IMR-90 (cell line): Measurements from ENCODE around the gene GINS1. TPM values are rescaled to one million over a fixed set of nuclear protein-coding genes. Genes with fewer than 3 reads are reported as not detected.

Source experiments
- ATAC-seq: fragments of 200-7000 bp; cut with Tn5 transposase; 2 replicates; pipeline ENCODE4 v1.9.1; 2020; ENCODE audit warnings: low read depth, mild to moderate bottlenecking, moderate library complexity
- BruUV-seq: library from RNA; stranded (reverse); fragments of 400-500 nt; replicated peaks from 2 replicates; lab custom pipeline; 2021; lab: Mats Ljungman, UMichigan
- CTCF ChIA-PET: fragments of 300-600 bp; formaldehyde crosslinking; extraction: SDS; loops from one replicate; lab custom pipeline; 2021; ENCODE audit warnings: antibody characterized with exemption; lab: Yijun Ruan, JAX
- POLR2A ChIA-PET: fragments of 300-600 bp; sonication (Branson Sonifier 250); formaldehyde crosslinking; loops from one replicate; lab custom pipeline; 2022; ENCODE audit warnings: antibody characterized with exemption; ENCODE audit not compliant: unreplicated experiment; lab: Charles Lee
- DNase-seq: peaks from one replicate; pipeline ENCODE4 v3.0.0; 2013
- H2AFZ ChIP-seq: replicated peaks from 2 replicates; pipeline ENCODE3; 2013; ENCODE audit warnings: low read length, mild to moderate bottlenecking; ENCODE audit not compliant: poor library complexity
- H2AK5ac ChIP-seq: 2 replicates; pipeline ENCODE4 v1.6.1; 2013; ENCODE audit warnings: low read depth, low read length, inconsistent platforms
- H2AK9ac ChIP-seq: replicated peaks from 2 replicates; pipeline ENCODE3; 2013; ENCODE audit warnings: mild to moderate bottlenecking, low read depth, low read length, moderate library complexity; ENCODE audit not compliant: poor library complexity
- H2BK120ac ChIP-seq: 2 replicates; pipeline ENCODE4 v1.6.1; 2013; ENCODE audit warnings: low read depth, low read length, inconsistent platforms
- H2BK15ac ChIP-seq: 3 replicates; pipeline ENCODE4 v1.6.1; 2013; ENCODE audit warnings: low read depth, low read length, inconsistent platforms
- H2BK20ac ChIP-seq: 2 replicates; pipeline ENCODE4 v1.6.1; 2013; ENCODE audit warnings: low read depth, mild to moderate bottlenecking, inconsistent platforms, low read length, moderate library complexity
- H2BK5ac ChIP-seq: 2 replicates; pipeline ENCODE4 v1.6.1; 2013; ENCODE audit warnings: mild to moderate bottlenecking, low read depth, low read length, inconsistent platforms; ENCODE audit not compliant: poor library complexity, severe bottlenecking
- H3K14ac ChIP-seq: replicated peaks from 2 replicates; pipeline ENCODE4 v1.6.1; 2013; ENCODE audit warnings: low read depth, low read length, inconsistent platforms
- H3K18ac ChIP-seq: 2 replicates; pipeline ENCODE4 v1.6.1; 2013; ENCODE audit warnings: low read depth, low read length, control low read depth
- H3K23ac ChIP-seq: 2 replicates; pipeline ENCODE4 v1.6.1; 2013; ENCODE audit warnings: low read depth, low read length, inconsistent platforms
- H3K27ac ChIP-seq: 2 replicates; pipeline ENCODE4 v1.5.1; 2013; ENCODE audit warnings: mild to moderate bottlenecking, control low read depth, low read length; ENCODE audit not compliant: insufficient read depth
- H3K27me3 ChIP-seq: 2 replicates; pipeline ENCODE4 v1.6.1; 2013; ENCODE audit warnings: low read length; ENCODE audit not compliant: control insufficient read depth, insufficient read depth
- H3K36me3 ChIP-seq: 2 replicates; pipeline ENCODE4 v1.6.1; 2013; ENCODE audit warnings: low read length, mixed read lengths; ENCODE audit not compliant: control insufficient read depth, insufficient read depth
- H3K4ac ChIP-seq: 2 replicates; pipeline ENCODE4 v1.6.1; 2013; ENCODE audit warnings: low read depth, low read length, inconsistent platforms
- H3K4me1 ChIP-seq: 2 replicates; pipeline ENCODE4 v1.6.1; 2013; ENCODE audit warnings: low read length, mixed read lengths; ENCODE audit not compliant: control insufficient read depth, insufficient read depth
- H3K4me2 ChIP-seq: 2 replicates; pipeline ENCODE4 v1.6.1; 2013; ENCODE audit warnings: low read depth, mild to moderate bottlenecking, control low read depth, low read length, moderate library complexity
- H3K4me3 ChIP-seq: 2 replicates; pipeline ENCODE4 v1.5.1; 2013; ENCODE audit warnings: low read depth, mild to moderate bottlenecking, control low read depth, low read length, moderate library complexity; ENCODE audit not compliant: insufficient read depth
- H3K56ac ChIP-seq: 2 replicates; pipeline ENCODE4 v1.6.1; 2013; ENCODE audit warnings: low read length, inconsistent platforms; ENCODE audit not compliant: insufficient read depth; ENCODE audit errors: extremely low read depth
- H3K79me1 ChIP-seq, 2 experiments: 2 replicates each; pipeline ENCODE4 v1.6.1; 2013; ENCODE audit warnings: low read length in 2 of 2, inconsistent platforms in 1 of 2, low read depth in 1 of 2
- H3K9ac ChIP-seq: 2 replicates; pipeline ENCODE4 v1.6.1; 2013; ENCODE audit warnings: low read depth, low read length, control low read depth
- H3K9me1 ChIP-seq: 2 replicates; pipeline ENCODE4 v1.6.1; 2013; ENCODE audit warnings: low read length, inconsistent platforms; ENCODE audit not compliant: insufficient read depth
- H3K9me3 ChIP-seq: 2 replicates; pipeline ENCODE4 v1.6.1; 2013; ENCODE audit warnings: low read length; ENCODE audit not compliant: control insufficient read depth, insufficient read depth
- H4K20me1 ChIP-seq: 2 replicates; pipeline ENCODE4 v1.6.1; 2013; ENCODE audit warnings: low read length, inconsistent platforms; ENCODE audit not compliant: insufficient read depth
- H4K5ac ChIP-seq: 2 replicates; pipeline ENCODE4 v1.6.1; 2013; ENCODE audit warnings: mild to moderate bottlenecking, low read depth, low read length, control low read depth
- H4K8ac ChIP-seq, 2 experiments: 2 replicates each; pipeline ENCODE4 v1.6.1; 2013; ENCODE audit warnings: low read depth in 2 of 2, low read length in 2 of 2, control low read depth in 1 of 2, inconsistent platforms in 1 of 2
- H4K91ac ChIP-seq: 2 replicates; pipeline ENCODE4 v1.6.1; 2013; ENCODE audit warnings: low read depth, low read length, inconsistent platforms; ENCODE audit not compliant: insufficient read depth
- BHLHE40 ChIP-seq: fragments of 150-350 bp; IDR thresholded peaks from 2 replicates; pipeline ENCODE4 v1.6.1; 2016; ENCODE audit warnings: mild to moderate bottlenecking, low read depth, low read length
- CEBPB ChIP-seq: IDR thresholded peaks from 2 replicates; pipeline ENCODE4 v1.6.1; 2012; ENCODE audit warnings: low read depth, low read length, improper control_type of control experiment
- CHD1 ChIP-seq: IDR thresholded peaks from 2 replicates; pipeline ENCODE4 v1.6.1; 2012; ENCODE audit warnings: low read depth, low read length, improper control_type of control experiment
- MAFK ChIP-seq: IDR thresholded peaks from 2 replicates; pipeline ENCODE4 v1.6.1; 2012; ENCODE audit warnings: low read depth, low read length, improper control_type of control experiment
- MAZ ChIP-seq: IDR thresholded peaks from 2 replicates; pipeline ENCODE4 v1.6.1; 2012; ENCODE audit warnings: low read depth, mild to moderate bottlenecking, low read length, improper control_type of control experiment, moderate library complexity, borderline replicate concordance
- MXI1 ChIP-seq: IDR thresholded peaks from 2 replicates; pipeline ENCODE4 v1.6.1; 2012; ENCODE audit warnings: low read depth, mild to moderate bottlenecking, low read length, moderate library complexity, borderline replicate concordance
- NFE2L2 ChIP-seq: fragments of 150-350 bp; IDR thresholded peaks from 2 replicates; pipeline ENCODE4 v1.6.1; 2016; ENCODE audit warnings: low read depth, mild to moderate bottlenecking, low read length
- POLR2A ChIP-seq: IDR thresholded peaks from 2 replicates; pipeline ENCODE4 v1.6.1; 2012; ENCODE audit warnings: mild to moderate bottlenecking, low read depth, low read length
- RAD21 ChIP-seq: IDR thresholded peaks from 2 replicates; pipeline ENCODE4 v1.6.1; 2012; ENCODE audit warnings: low read length, improper control_type of control experiment
- RCOR1 ChIP-seq: IDR thresholded peaks from 2 replicates; pipeline ENCODE4 v1.6.1; 2012; ENCODE audit warnings: mild to moderate bottlenecking, low read length, improper control_type of control experiment; ENCODE audit not compliant: insufficient replicate concordance
- RFX5 ChIP-seq: IDR thresholded peaks from 2 replicates; pipeline ENCODE4 v1.8.0; 2012; ENCODE audit warnings: low read depth, mild to moderate bottlenecking, low read length, moderate library complexity
- SMC3 ChIP-seq: fragments of 150-350 bp; IDR thresholded peaks from 2 replicates; pipeline ENCODE4 v1.6.1; 2016; ENCODE audit warnings: low read depth, mild to moderate bottlenecking, antibody characterized with exemption, low read length, moderate library complexity
- WGBS, 2 experiments: methylation state at CpG; one replicate each; pipeline versions ENCODE4 v1.1.5 to v1.1.7; 2013; ENCODE audit warnings: missing lambda C conversion rate in 2 of 2; ENCODE audit not compliant: insufficient read length in 1 of 2; ENCODE audit errors: extremely low coverage in 2 of 2; 5-methylcytosine and 5-hydroxymethylcytosine counted together
- dilution Hi-C: fragments of 300-500 bp; cut with HindIII; formaldehyde crosslinking; loops from one replicate; pipeline ENCODE4 v1.14.3; 2018; ENCODE audit warnings: low sequenced_read_pairs; ENCODE audit not compliant: unreplicated experiment
- in situ Hi-C: fragments of 300-500 bp; cut with MboI; formaldehyde crosslinking; loops from 3 replicates; pipeline ENCODE4 v1.14.3; 2019; ENCODE audit warnings: low sequenced_read_pairs, inconsistent platforms, mixed read lengths
- intact Hi-C: fragments of 100-400 bp; cut with micrococcal nuclease; formaldehyde crosslinking; loops from 2 replicates; pipeline ENCODE4 v1.10.0; 2022
- polyA plus RNA-seq, 3 experiments: library from polyadenylated mRNA; depleted of rRNA; stranded (reverse); fragments of >200 nt; gene quantifications; 2 replicates each; pipeline ENCODE4 v1.2.3, GENCODE V29; 2012; ENCODE audit warnings: low replicate concordance in 1 of 3
- total RNA-seq: library from RNA; depleted of rRNA; stranded (reverse); fragments of >200 nt; gene quantifications from 2 replicates; pipeline ENCODE4 v1.2.3, GENCODE V29; 2012
- TF ChIP-seq, protein P1 (sequence below): fragments of 150-350 bp; IDR thresholded peaks from 2 replicates; pipeline ENCODE4 v1.6.1; 2016; ENCODE audit warnings: low read depth, mild to moderate bottlenecking, low read length, moderate library complexity, borderline replicate concordance
- TF ChIP-seq, protein P2 (sequence below): fragments of 150-350 bp; IDR thresholded peaks from 2 replicates; pipeline ENCODE4 v1.6.1; 2017; ENCODE audit warnings: mild to moderate bottlenecking, antibody characterized with exemption, low read length, low read depth
- TF ChIP-seq, protein P3 (sequence below): conservative IDR thresholded peaks from 2 replicates; pipeline ENCODE4 v1.5.1; 2012; ENCODE audit warnings: mild to moderate bottlenecking, low read depth, low read length, improper control_type of control experiment

Gene GINS1
- total and polyA plus RNA-seq, 2 of the 4 experiments (the other 2 are of a cell fraction) = 4.9 to 6.6 TPM

DNA sequence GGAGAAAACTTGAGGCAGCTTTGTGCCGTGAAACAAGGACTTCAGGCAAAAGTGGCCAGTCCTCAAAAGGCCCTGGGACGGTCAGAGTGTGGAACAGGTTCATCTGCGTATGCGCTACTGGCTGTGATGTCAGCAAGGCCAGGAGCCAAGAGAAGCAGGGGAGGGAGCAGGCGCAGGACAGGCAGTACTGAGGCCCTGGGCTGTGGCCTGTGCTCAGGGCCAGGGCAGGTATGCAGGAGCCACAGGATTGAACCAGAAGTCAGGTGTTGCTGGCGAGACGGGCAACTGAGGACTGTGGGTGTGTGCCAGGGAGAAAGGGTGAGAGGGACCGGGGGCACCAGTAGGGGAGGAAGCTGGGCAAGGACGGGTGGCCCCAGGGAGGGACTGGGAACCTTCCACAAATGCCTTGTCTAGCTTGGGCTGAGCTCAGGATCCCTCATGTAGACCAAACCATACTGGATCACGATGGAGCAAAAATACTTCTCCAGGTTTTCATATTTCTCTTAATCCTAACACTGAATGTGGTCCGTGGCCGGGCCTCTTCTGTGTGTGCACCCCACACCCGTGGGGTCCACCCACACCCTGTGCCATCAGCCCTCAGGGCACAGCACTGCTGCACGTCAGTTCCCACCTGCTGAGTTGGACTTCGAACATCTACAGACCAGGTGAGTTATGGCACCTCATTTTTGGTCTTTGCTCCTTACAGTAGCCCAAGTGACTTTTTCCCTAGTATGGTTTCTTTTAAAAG is 46.9 kb downstream of the GINS1 start:
- no peaks in the 10 kb centered on the region for H3K9me3 ChIP-seq
- no peak for ATAC-seq
- no peak for DNase-seq
- no peak overlapping the region for H3K18ac ChIP-seq
- no peak overlapping the region for H2AFZ ChIP-seq
- in situ Hi-C loops = no loop called here
- H3K56ac ChIP-seq = no peak overlapping the region
- H3K4me2 ChIP-seq = no peak overlapping the region
- H3K4me1 ChIP-seq = no peaks in the 10 kb centered on the region
- H2BK15ac ChIP-seq = no peak overlapping the region
- no peaks in the 10 kb centered on the region for H3K27me3 ChIP-seq
- H3K4me3 ChIP-seq = no peak overlapping the region
- no peak overlapping the region for H4K8ac ChIP-seq
- H3K36me3 ChIP-seq = peaks cover 32% of the 10 kb centered on the region
- H2BK20ac ChIP-seq = no peak overlapping the region
- dilution Hi-C loops = no loop called here
- no peak overlapping the region for H2AK5ac ChIP-seq
- no peak overlapping the region for H3K4ac ChIP-seq
- intact Hi-C loops = no loop called here
- no peaks in the 10 kb centered on the region for H3K79me1 ChIP-seq
- H2BK5ac ChIP-seq = no peak overlapping the region
- no peak overlapping the region for H3K9ac ChIP-seq
- H4K20me1 ChIP-seq = no peaks in the 10 kb centered on the region; the same call in 1 of the 2 replicates
- H2AK9ac ChIP-seq = no peak overlapping the region
- CTCF ChIA-PET = no interaction called here
- 92% methylated on average over 10 of the region's 15 CpGs; no CpG with 5 or more reads in 1 of the 2 experiments for WGBS, 2 experiments
- POLR2A ChIA-PET = no interaction called here
- H2BK120ac ChIP-seq = no peak overlapping the region
- no peak overlapping the region for H3K23ac ChIP-seq
- H4K5ac ChIP-seq = no peak overlapping the region
- no TSS peak for BruUV-seq
- H3K14ac ChIP-seq = no peak overlapping the region
- H4K91ac ChIP-seq = no peak overlapping the region
- no peaks in the 10 kb centered on the region; the same call in 1 of the 2 replicates for H3K9me1 ChIP-seq
- no peak overlapping the region for H3K27ac ChIP-seq
- TF ChIP-seq, protein P1, sequence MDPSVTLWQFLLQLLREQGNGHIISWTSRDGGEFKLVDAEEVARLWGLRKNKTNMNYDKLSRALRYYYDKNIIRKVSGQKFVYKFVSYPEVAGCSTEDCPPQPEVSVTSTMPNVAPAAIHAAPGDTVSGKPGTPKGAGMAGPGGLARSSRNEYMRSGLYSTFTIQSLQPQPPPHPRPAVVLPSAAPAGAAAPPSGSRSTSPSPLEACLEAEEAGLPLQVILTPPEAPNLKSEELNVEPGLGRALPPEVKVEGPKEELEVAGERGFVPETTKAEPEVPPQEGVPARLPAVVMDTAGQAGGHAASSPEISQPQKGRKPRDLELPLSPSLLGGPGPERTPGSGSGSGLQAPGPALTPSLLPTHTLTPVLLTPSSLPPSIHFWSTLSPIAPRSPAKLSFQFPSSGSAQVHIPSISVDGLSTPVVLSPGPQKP = no peak
- TF ChIP-seq MAFK (no peak), SMC3 (no peak), RFX5 (no peak), CEBPB (no peak), MXI1 (no peak), MAZ (no peak), CHD1 (no peak), RAD21 (no peak), RCOR1 (no peak), BHLHE40 (no peak), POLR2A (no peak), NFE2L2 (no peak)
- TF ChIP-seq, protein P2, sequence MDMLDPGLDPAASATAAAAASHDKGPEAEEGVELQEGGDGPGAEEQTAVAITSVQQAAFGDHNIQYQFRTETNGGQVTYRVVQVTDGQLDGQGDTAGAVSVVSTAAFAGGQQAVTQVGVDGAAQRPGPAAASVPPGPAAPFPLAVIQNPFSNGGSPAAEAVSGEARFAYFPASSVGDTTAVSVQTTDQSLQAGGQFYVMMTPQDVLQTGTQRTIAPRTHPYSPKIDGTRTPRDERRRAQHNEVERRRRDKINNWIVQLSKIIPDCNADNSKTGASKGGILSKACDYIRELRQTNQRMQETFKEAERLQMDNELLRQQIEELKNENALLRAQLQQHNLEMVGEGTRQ = no peak
- TF ChIP-seq, protein P3, sequence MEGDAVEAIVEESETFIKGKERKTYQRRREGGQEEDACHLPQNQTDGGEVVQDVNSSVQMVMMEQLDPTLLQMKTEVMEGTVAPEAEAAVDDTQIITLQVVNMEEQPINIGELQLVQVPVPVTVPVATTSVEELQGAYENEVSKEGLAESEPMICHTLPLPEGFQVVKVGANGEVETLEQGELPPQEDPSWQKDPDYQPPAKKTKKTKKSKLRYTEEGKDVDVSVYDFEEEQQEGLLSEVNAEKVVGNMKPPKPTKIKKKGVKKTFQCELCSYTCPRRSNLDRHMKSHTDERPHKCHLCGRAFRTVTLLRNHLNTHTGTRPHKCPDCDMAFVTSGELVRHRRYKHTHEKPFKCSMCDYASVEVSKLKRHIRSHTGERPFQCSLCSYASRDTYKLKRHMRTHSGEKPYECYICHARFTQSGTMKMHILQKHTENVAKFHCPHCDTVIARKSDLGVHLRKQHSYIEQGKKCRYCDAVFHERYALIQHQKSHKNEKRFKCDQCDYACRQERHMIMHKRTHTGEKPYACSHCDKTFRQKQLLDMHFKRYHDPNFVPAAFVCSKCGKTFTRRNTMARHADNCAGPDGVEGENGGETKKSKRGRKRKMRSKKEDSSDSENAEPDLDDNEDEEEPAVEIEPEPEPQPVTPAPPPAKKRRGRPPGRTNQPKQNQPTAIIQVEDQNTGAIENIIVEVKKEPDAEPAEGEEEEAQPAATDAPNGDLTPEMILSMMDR = no peak
